Left ventricle myocardium superior (tissue), 1 donor: ENCODE results near the gene GABBR2. TPM values are rescaled to one million over a fixed set of nuclear protein-coding genes. Genes with fewer than 3 reads are reported as not detected.
"Not testable (repeated sequence)": the region's sequence is repeated elsewhere in the genome, so short reads cannot be mapped to it uniquely, and the experiment has no call there.

Source experiments
- ATAC-seq: fragments of 200-7000 bp; cut with Tn5 transposase; one replicate; pipeline ENCODE4 v1.9.1; 2020; ENCODE audit warnings: mild to moderate bottlenecking, moderate library complexity
- DNase-seq: peaks from one replicate; pipeline ENCODE4 v3.0.0-alpha.2; 2020
- intact Hi-C: fragments of 100-400 bp; cut with micrococcal nuclease; formaldehyde crosslinking; loops from one replicate; pipeline ENCODE4 v1.11.0; 2022
- total RNA-seq: library from RNA; stranded (reverse); fragmentation: NEBNext Ultra II Directional; extraction: Animal tissue kit (Norgen Biotek cat#: 25700); gene quantifications from one replicate; pipeline ENCODE4 v1.2.1, GENCODE V29; 2021
- donor health status: DM: no; HTN: yes; CAD: no; lungs with severe emphysema.

Gene GABBR2
- total RNA-seq, 1 donor from 2014 or later, result 0.62 TPM

- no peak for DNase-seq
- intact Hi-C loops, result no loop called here
- no peak for ATAC-seq
These were observed 202.2 kb downstream of the GABBR2 start for GRCh38 chr9:98506422-98507054.

DNA sequence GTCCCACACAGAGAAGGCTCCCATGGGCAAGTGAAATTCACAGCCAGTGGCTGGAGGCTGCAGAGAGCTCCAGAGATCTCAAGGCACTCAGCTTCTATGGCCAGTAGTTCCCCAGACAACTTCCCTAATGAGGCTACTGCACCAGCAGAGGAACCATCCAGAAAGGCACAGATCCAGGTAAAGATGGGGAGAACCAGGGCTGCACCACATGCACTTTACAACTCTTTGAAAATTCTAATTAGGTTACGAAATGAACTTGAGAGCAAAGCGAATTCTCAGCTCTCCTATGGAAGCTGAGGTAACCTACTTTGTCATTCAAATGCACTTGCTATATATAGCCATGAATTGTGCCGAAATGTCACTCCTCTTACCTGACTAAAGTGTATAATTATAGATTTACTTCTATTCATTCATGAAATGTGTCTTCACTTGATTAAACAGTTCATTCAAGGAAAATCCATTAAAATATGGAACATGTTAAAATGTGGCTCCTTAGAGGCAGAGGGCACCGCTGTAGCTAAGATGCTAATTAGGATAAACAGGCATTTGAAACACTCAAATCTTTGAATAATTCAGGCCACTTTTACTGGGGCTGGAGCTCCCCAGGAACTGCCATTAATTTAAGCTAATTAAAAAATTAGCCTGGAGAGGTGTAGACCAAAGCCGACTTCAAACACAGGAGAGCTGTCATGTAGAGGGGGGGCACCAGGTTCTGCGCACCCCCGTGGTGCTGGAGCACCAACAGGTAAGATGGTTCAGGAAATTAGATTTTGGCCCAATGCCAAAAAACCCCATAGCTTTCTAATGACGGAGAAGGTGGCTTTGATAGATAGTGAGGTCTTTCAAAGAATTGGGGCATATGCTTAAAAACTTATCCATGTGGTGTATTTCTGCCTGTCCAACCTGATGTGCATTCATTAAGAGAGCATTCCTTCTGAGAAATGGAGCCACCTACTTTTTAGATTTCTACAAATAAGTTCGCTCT, 204.1 kb downstream of the GABBR2 start:
- intact Hi-C loops, result no loop called here

DNA sequence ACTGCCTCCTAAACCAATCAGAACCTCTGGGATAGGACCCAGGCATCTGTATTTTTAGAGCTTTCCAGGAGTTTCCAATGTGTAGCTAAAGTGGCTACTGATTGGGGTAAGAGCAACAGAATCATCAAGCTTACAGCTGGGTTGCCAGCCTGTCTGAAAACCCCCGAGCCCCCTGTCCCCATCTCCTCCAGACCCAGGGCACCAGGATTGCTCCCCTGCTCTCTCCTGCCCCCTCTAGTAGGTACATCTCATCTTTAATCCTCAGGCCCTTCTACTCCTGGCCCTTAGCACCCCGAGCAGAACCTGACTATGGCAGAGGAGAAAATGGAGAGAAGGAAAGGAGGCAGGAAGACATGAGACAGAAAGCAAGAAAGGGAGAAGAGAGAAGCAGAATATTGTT, 204.9 kb downstream of the GABBR2 start:
- DNase-seq (no peak), ATAC-seq (no peak)
- intact Hi-C loops, result no loop called here

More for the DNA sequence above, 204.1 kb downstream of the GABBR2 start:
- ATAC-seq, result no peak
- DNase-seq, result no peak

DNA sequence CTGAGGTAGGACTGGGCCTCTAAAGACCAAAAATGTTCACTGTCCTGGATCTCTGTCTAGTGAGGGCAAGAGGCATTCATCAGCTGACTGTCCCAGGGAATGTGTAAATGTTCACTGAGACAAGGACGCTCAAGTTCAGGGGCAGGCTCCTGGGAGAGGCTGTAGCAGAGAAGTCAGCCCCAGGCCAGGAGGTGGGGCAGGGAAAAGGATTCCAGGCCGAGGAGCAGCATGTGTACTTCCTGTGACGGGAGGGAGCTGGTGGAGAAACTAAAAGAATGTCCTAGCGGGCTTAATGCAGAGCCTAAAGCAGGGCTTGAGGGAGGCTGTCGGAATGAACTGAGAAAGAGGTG, 205.8 kb downstream of the GABBR2 start:
- DNase-seq (peak; percentile 39), ATAC-seq (peak; percentile 86)
- intact Hi-C loops, result no loop called here

GRCh38 chr9:98502311-98502975, 206.3 kb downstream of the GABBR2 start:
- intact Hi-C loops, result no loop called here
- DNase-seq (no peak), ATAC-seq (peak; percentile 44)

GRCh38 chr9:98501819-98502218, 206.9 kb downstream of the GABBR2 start:
- intact Hi-C loops, result no loop called here
- DNase-seq, result no peak
- ATAC-seq, result no peak

GRCh38 chr9:98501259-98501658, 207.5 kb downstream of the GABBR2 start:
- DNase-seq, ATAC-seq, intact Hi-C loops: not testable (repeated sequence)

DNA sequence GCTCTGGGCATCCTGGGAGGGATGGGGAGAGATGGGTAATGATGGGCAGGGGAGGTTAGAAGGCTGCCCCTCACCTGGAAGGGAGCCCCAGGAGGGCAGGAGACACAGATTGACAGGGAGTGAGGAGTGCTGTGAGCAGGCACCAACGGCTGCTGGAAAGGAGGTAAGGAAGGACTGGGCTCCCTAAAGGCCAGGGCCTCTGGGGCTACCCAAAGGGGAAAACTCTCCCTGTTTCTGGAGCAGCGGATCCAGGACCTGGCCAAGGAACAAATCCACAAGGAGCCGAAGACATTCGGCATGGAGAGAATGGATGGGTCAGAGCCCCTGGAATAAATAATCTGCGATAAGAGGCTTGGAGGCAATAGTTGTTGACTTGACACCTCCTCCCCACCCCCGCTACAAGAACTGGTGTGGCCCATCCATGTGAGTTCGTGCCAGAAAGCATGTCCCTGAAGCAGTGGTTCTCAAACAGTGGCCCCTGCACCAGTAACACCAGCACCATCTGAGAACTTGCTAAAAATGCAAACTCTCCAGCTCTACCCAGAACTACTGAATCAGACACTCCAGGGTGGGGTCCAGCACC, 208.3 kb downstream of the GABBR2 start:
- DNase-seq, result no peak
- intact Hi-C loops, result no loop called here
- ATAC-seq, result no peak

DNA sequence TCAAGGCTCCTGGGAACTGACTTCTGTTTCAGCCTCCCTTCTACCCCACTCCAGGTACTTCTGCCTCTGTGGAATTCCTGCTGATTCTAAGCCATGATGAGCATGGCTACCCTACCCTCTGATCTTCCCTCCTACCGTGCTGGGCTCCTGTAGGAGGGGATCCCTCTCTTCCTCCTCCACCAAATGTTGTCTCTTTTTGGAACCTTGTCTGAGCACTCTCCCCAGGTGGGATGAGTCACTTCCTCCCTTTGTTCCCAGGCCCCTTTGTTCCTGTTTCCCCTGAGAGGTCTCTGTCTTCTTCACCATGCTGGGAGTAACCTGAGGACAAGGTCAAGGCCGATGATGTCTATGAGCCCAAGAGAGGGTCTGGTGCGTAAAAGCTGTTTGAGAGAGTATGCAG, 213.2 kb downstream of the GABBR2 start:
- DNase-seq (no peak), ATAC-seq (no peak)
- intact Hi-C loops, result no loop called here

GRCh38 chr9:98494852-98495251, 213.9 kb downstream of the GABBR2 start:
- intact Hi-C loops, result no loop called here

GRCh38 chr9:98491828-98492227, 216.9 kb downstream of the GABBR2 start:
- intact Hi-C loops, result no loop called here
- no peak for DNase-seq
- ATAC-seq, result peak; percentile 98

More at GRCh38 chr9:98494852-98495251, 213.9 kb downstream of the GABBR2 start:
- DNase-seq, result no peak
- ATAC-seq, result no peak

DNA sequence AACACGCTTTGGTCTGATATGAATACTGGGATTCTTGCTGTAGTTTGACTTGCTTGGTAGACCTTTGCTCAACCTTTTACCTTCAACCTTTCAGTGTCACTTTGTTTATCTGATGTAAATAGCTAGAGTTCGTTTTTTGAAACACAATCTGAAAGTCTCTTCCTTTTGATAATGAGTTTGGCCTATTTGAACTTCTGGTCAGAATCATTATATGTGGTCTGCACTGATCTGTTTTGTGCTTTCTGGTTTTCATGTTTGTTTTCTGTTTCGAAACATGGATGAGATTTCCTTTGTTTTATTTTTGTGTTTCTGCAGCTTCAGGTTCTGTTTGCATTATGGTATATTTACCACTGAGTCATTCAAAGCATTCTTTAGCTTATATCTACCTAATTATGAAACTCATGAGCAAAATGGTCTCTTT, 217.5 kb downstream of the GABBR2 start:
- intact Hi-C loops, result no loop called here
- DNase-seq (no peak), ATAC-seq (no peak)

- intact Hi-C loops, result no loop called here
- ATAC-seq, result no peak
These were observed 220.0 kb downstream of the GABBR2 start for GRCh38 chr9:98488571-98489312.

DNA sequence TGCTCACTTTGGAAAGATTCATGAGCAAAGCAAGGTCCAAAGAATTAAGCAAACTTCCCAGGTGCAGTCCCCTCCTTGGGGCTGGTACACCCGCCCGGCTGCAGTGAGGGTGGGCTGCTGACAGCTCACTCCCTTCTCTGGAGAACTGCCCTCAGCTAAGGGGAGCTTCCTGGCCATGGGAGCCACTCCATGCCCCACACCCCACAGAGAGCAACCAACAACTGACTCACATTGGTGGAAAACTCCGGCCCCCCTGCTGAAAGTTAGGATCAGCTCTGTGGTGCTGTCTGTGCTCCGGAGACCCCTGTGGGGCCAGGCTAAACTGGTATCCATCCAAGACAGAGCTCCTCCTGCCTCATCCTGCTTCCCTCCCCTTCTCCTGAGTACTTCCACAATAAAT, 223.0 kb downstream of the GABBR2 start:
- intact Hi-C loops, result no loop called here
- ATAC-seq, result no peak
- no peak for DNase-seq

More at GRCh38 chr9:98488571-98489312, 220.0 kb downstream of the GABBR2 start:
- DNase-seq, result no peak

DNA sequence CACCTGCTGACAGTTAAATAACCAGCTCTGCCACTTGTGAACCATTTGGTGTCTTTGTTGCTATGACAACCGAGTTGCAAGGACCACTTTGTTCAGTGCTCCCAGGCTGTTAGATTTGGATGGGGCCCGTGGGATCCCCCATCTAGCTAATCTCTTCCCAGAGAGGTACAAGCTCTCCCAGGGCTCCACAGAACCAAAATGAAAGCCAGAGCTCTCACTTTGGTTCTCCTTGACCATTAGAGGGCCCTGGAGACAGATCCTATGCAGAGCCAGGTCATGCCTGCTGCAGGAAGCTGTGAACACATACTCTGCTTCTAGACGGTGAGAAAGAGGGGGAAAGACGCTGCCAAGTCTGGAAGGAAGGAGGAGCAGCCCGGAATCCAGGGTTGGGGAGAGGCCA, 224.6 kb downstream of the GABBR2 start:
- DNase-seq (no peak), ATAC-seq (peak; percentile 47)
- intact Hi-C loops, result no loop called here

DNA sequence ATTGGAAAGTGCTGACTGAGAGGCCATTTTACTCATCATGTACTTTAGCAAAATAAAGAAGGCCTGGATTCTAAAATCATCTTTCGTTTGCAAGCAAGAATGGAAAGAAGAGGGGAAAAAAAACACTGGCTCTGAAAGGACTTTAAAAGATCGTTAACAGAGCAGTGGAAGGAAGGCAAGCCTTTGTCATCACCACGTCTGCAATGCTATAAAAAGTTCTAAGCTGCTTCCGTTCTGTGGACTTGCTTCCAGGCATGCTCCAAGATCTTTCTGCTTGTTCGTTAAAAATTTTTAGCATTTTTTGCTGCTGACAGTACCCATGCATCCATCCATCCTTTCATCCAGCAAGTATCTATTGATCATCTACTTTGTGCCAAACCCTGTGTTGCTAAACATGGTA, 226.5 kb downstream of the GABBR2 start:
- DNase-seq (no peak), ATAC-seq (no peak)
- intact Hi-C loops, result no loop called here

DNA sequence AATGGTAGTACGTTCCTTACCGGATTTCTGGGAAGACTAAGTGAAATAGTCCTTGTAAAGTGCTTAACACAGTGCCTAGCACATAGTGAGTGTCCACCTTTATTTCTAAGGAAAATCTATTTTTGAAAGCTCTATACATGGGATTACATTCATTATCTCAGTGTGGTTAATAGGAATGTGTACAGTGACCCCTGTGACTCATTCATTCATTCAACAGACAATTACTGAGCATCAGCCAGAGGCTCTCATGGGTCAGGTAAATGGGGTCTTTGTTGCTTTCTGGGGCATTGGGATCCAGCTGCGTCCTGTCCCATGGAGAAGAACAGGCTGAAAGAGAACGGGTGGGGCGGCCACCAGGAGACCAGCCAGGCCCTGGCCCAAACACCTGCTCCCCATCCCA, 227.1 kb downstream of the GABBR2 start:
- DNase-seq, result no peak
- intact Hi-C loops, result no loop called here

GRCh38 chr9:98479967-98480847, 228.5 kb downstream of the GABBR2 start:
- DNase-seq (no peak), ATAC-seq (no peak)
- intact Hi-C loops, result no loop called here

More for the DNA sequence above, 227.1 kb downstream of the GABBR2 start:
- no peak for ATAC-seq
